Hepatocyte (in vitro differentiated cells): ENCODE measurements around the gene TRIM46.
"Not testable (repeated sequence)": the region's sequence is repeated elsewhere in the genome, so short reads cannot be mapped to it uniquely, and the experiment has no call there.

Experiments
- CTCF ChIP-seq: fragments of 200-600 bp; sonication (generic); IDR thresholded peaks from 2 replicates; pipeline ENCODE4 v1.5.1; 2016; ENCODE audit warnings: antibody characterized with exemption, mild to moderate bottlenecking; ENCODE audit not compliant: poor library complexity
- EZH2 ChIP-seq: fragments of 200-600 bp; sonication (generic); IDR thresholded peaks from 2 replicates; pipeline ENCODE4 v1.6.1; 2016; ENCODE audit warnings: antibody characterized with exemption, mild to moderate bottlenecking, borderline replicate concordance

- TF ChIP-seq CTCF, EZH2: not testable (repeated sequence)
Observed at GRCh38 chr1:155211381-155212050, 37.9 kb downstream of the TRIM46 start.
